ENCODE measurements around the gene GAS2.

Gene GAS2

DNA sequence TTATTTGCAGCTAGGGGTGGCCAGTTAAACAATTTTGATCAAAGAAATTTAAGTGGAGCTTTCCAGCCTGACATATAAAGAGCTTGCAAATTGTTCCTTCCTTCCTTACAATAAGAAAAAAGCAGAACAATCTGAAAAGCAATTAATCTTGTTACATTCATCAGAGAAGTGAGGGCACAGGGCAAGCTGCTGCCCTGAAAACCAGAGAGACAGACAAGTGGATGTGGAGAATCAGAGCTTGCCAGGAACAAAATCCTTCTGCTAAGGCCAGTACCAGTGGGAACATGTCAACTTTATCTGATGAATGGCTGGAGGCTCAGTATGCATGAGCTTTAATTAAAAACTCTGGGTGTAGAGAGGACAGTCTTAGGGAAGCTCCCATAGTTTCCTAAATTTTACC is 185.1 kb downstream of the GAS2 start:
- H3K27ac ChIP-seq (replicated peaks; ENCODE audit: low read length) = no peak overlapping the region
- H2BK15ac ChIP-seq (ENCODE audit: low read length) = no peak overlapping the region
- H2BK5ac ChIP-seq (ENCODE audit: low read length) = no peak overlapping the region
- H3K14ac ChIP-seq (ENCODE audit: low read length) = no peak overlapping the region
- peaks cover 0 to 2% of the 10 kb centered on the region in 2 donors for H3K4me1 ChIP-seq (ENCODE audit: control insufficient read depth in 2 of 2, insufficient read depth in 1 of 2, low read depth in 1 of 2, low read length in 2 of 2)
- H4K8ac ChIP-seq (ENCODE audit: low read depth, low read length) = no peak overlapping the region
- no peaks in the 10 kb centered on the region for H3K27me3 ChIP-seq (ENCODE audit: control insufficient read depth in 3 of 3, insufficient read depth in 3 of 3, low read depth in 1 of 3, low read length in 3 of 3)
- no peak for DNase-seq (ENCODE audit: low spot score)
- no peak overlapping the region for H2AFZ ChIP-seq (ENCODE audit: low read length)
- H3K4me3 ChIP-seq (ENCODE audit: low read length in 2 of 2) = no peak overlapping the region
- H3K4ac ChIP-seq (ENCODE audit: low read length) = no peak overlapping the region
- H3K4me2 ChIP-seq (ENCODE audit: insufficient read depth, low read length, poor library complexity, severe bottlenecking) = no peak overlapping the region
- no peak overlapping the region for H3K18ac ChIP-seq (ENCODE audit: low read length)
- no peaks in the 10 kb centered on the region for H3K36me3 ChIP-seq (replicated peaks in 1 of 2; ENCODE audit: control insufficient read depth in 2 of 2, insufficient read depth in 2 of 2, low read length in 2 of 2)
- no peak overlapping the region for H2BK120ac ChIP-seq (ENCODE audit: low read depth, low read length)
- H3K23ac ChIP-seq (ENCODE audit: low read depth, low read length, poor library complexity) = no peak overlapping the region
- H3K9ac ChIP-seq (ENCODE audit: low read depth, low read length, poor library complexity) = no peak overlapping the region
- H3K79me1 ChIP-seq (ENCODE audit: low read depth, low read length) = no peaks in the 10 kb centered on the region
- H2AK5ac ChIP-seq (ENCODE audit: low read depth, low read length) = no peak overlapping the region
- H3K9me3 ChIP-seq (replicated peaks in 1 of 2; ENCODE audit: control insufficient read depth in 2 of 2, insufficient read depth in 1 of 2, low read depth in 1 of 2, low read length in 2 of 2) = no peaks in the 10 kb centered on the region
- no peak overlapping the region for H2BK12ac ChIP-seq (ENCODE audit: low read length)
- H4K91ac ChIP-seq (ENCODE audit: low read depth, low read length, poor library complexity) = no peak overlapping the region

DNA sequence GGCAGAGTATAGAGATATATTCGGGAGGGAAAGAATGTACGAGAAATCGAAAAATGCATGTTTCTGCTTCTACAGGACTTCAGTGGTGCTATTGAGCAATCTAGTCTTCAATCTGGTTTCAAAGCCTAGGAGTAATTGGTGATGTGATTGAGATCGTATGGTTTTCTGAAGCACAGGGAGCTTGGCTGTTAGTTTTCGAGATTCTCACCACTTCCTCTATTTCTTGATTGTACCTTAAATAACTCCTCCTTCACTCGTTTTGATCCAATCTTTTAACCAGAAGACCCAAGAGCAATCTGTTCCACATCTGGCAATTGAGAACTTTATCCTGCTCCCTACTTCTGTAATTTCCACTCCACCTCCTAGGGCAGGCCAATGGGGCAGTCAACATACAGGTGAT is 193.3 kb downstream of the GAS2 start:
- Histone ChIP-seq H3K27me3 (ENCODE audit: control insufficient read depth in 3 of 3, insufficient read depth in 3 of 3, low read depth in 1 of 3, low read length in 3 of 3) (no peaks in the 10 kb centered on the region), H2BK15ac (ENCODE audit: low read length) (no peak overlapping the region), H3K36me3 (replicated peaks in 1 of 2; ENCODE audit: control insufficient read depth in 2 of 2, insufficient read depth in 2 of 2, low read length in 2 of 2) (no peaks in the 10 kb centered on the region), H3K4ac (ENCODE audit: low read length) (no peak overlapping the region), H3K4me3 (ENCODE audit: low read length in 2 of 2) (no peak overlapping the region), H3K9me3 (replicated peaks in 1 of 2; ENCODE audit: control insufficient read depth in 2 of 2, insufficient read depth in 1 of 2, low read depth in 1 of 2, low read length in 2 of 2) (no peaks in the 10 kb centered on the region), H2AK5ac (ENCODE audit: low read depth, low read length) (no peak overlapping the region), H2AFZ (ENCODE audit: low read length) (no peak overlapping the region), H3K14ac (ENCODE audit: low read length) (no peak overlapping the region), H3K18ac (ENCODE audit: low read length) (no peak overlapping the region), H2BK5ac (ENCODE audit: low read length) (no peak overlapping the region), H3K79me1 (ENCODE audit: low read depth, low read length) (no peaks in the 10 kb centered on the region), H2BK120ac (ENCODE audit: low read depth, low read length) (no peak overlapping the region), H3K27ac (replicated peaks; ENCODE audit: low read length) (no peak overlapping the region), H3K4me2 (ENCODE audit: insufficient read depth, low read length, poor library complexity, severe bottlenecking) (no peak overlapping the region), H3K4me1 (ENCODE audit: control insufficient read depth in 2 of 2, insufficient read depth in 1 of 2, low read depth in 1 of 2, low read length in 2 of 2) (no peaks in the 10 kb centered on the region), H2BK12ac (ENCODE audit: low read length) (no peak overlapping the region), H4K8ac (ENCODE audit: low read depth, low read length) (no peak overlapping the region), H3K9ac (ENCODE audit: low read depth, low read length, poor library complexity) (no peak overlapping the region), H3K23ac (ENCODE audit: low read depth, low read length, poor library complexity) (no peak overlapping the region), H4K91ac (ENCODE audit: low read depth, low read length, poor library complexity) (no peak overlapping the region)
- no peak for DNase-seq (ENCODE audit: low spot score)
- WGBS, 2 donors (ENCODE audit: extremely low coverage in 2 of 2, insufficient read length in 2 of 2, insufficient replicate concordance in 1 of 2) = no CpG with 5 or more reads among the region's 6 CpGs

DNA sequence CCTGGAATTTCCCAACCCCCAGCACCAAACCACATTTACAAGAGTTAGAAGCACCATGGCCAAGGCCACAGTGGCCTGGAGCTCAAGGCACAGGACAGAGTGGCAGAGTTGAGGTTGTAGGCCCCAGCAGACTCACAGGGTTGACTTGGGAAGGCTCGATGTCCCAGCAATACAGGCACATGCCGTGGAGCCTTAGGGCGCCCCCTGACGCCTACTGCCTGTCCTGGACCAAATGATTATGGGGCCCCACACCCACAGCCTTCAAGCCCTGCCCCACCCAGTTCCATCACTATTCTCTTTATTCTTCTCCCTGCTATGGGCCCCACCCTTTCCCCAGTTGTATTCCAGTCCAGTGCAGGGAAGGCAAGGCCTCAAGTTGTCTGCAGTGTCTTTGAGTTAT is 193.8 kb downstream of the GAS2 start, which contains the start of gene CCDC179:
CCDC179 (minus strand) TSS at position 234 of the 400 bp plus-strand sequence; CDS start at position 181, 53 bp downstream.
- H3K14ac ChIP-seq (ENCODE audit: low read length) = no peak within 1 kb of the TSS
- no peak within 1 kb of the TSS for H2AFZ ChIP-seq (ENCODE audit: low read length)
- no peak within 1 kb of the TSS for H3K27ac ChIP-seq (replicated peaks; ENCODE audit: low read length)
- no peaks in the 10 kb centered on the region for H3K79me1 ChIP-seq (ENCODE audit: low read depth, low read length)
- DNase-seq (ENCODE audit: low spot score) = no peak
- H3K36me3 ChIP-seq (replicated peaks in 1 of 2; ENCODE audit: control insufficient read depth in 2 of 2, insufficient read depth in 2 of 2, low read length in 2 of 2) = no peaks in the 10 kb centered on the region
- H4K8ac ChIP-seq (ENCODE audit: low read depth, low read length) = no peak within 1 kb of the TSS
- H3K4me2 ChIP-seq (ENCODE audit: insufficient read depth, low read length, poor library complexity, severe bottlenecking) = no peak within 1 kb of the TSS
- WGBS, 2 donors (ENCODE audit: extremely low coverage in 2 of 2, insufficient read length in 2 of 2, insufficient replicate concordance in 1 of 2) = no CpG with 5 or more reads among the region's 4 CpGs
- no peak within 1 kb of the TSS for H3K9ac ChIP-seq (ENCODE audit: low read depth, low read length, poor library complexity)
- peak within 1 kb of the TSS; percentile 16 for H3K18ac ChIP-seq (ENCODE audit: low read length)
- no peak within 1 kb of the TSS for H3K4me3 ChIP-seq (ENCODE audit: low read length in 2 of 2)
- H2BK5ac ChIP-seq (ENCODE audit: low read length) = no peak within 1 kb of the TSS
- no peak within 1 kb of the TSS for H2BK12ac ChIP-seq (ENCODE audit: low read length)
- no peak within 1 kb of the TSS for H2AK5ac ChIP-seq (ENCODE audit: low read depth, low read length)
- no peaks in the 10 kb centered on the region for H3K4me1 ChIP-seq (ENCODE audit: control insufficient read depth in 2 of 2, insufficient read depth in 1 of 2, low read depth in 1 of 2, low read length in 2 of 2)
- H2BK15ac ChIP-seq (ENCODE audit: low read length) = no peak within 1 kb of the TSS
- no peaks in the 10 kb centered on the region for H3K27me3 ChIP-seq (ENCODE audit: control insufficient read depth in 3 of 3, insufficient read depth in 3 of 3, low read depth in 1 of 3, low read length in 3 of 3)
- H3K23ac ChIP-seq (ENCODE audit: low read depth, low read length, poor library complexity) = no peak within 1 kb of the TSS
- H2BK120ac ChIP-seq (ENCODE audit: low read depth, low read length) = no peak within 1 kb of the TSS
- no peaks in the 10 kb centered on the region for H3K9me3 ChIP-seq (replicated peaks in 1 of 2; ENCODE audit: control insufficient read depth in 2 of 2, insufficient read depth in 1 of 2, low read depth in 1 of 2, low read length in 2 of 2)
- no peak within 1 kb of the TSS for H3K4ac ChIP-seq (ENCODE audit: low read length)
- no peak within 1 kb of the TSS for H4K91ac ChIP-seq (ENCODE audit: low read depth, low read length, poor library complexity)

Small RNA genes within 50 kb of the gene (small RNA-seq; reads per million reads assigned to genes)
- 2.8 reads per million for gene RNA5SP338 (ENCODE audit: insufficient read depth)

All from neuronal stem cell (in vitro differentiated cells).